HL-60 (cell line): ENCODE data around the gene HOXB5.

Source experiments
- CTCF ChIP-seq: IDR thresholded peaks from one replicate; pipeline ENCODE4 v1.5.1; 2011; ENCODE audit warnings: low read length, control low read depth, inconsistent platforms; ENCODE audit not compliant: insufficient read depth
- GABPA ChIP-seq: IDR thresholded peaks from 2 replicates; pipeline ENCODE4 v1.6.1; 2012; ENCODE audit warnings: low read depth

- no peak for TF ChIP-seq CTCF
- TF ChIP-seq GABPA = no peak
These were observed 7.6 kb upstream of the HOXB5 start for GRCh38 chr17:48601207-48601538.
